Neutrophil (primary cell): Measurements from ENCODE around the gene AGA.

ENCODE experiments used
- H3K27ac ChIP-seq: fragments of 200-600 bp; sonication (generic); 2 replicates; pipeline ENCODE4 v1.5.1; 2016; ENCODE audit warnings: mild to moderate bottlenecking, moderate library complexity
- H3K27me3 ChIP-seq: fragments of 200-600 bp; sonication (generic); 2 replicates; pipeline ENCODE4 v1.6.0; 2016; ENCODE audit warnings: mild to moderate bottlenecking
- H3K36me3 ChIP-seq: fragments of 200-600 bp; sonication (generic); 2 replicates; pipeline ENCODE4 v1.5.1; 2017
- H3K4me1 ChIP-seq, 2 experiments: fragments of 200-600 bp in 1 of 2; sonication (generic) in 1 of 2; 1 replicate in 1 of 2; 2 replicates in 1 of 2; pipeline versions ENCODE4 v1.5.1 to v1.6.1; 2013 to 2016; ENCODE audit warnings: low read depth in 1 of 2, low read length in 1 of 2, mild to moderate bottlenecking in 1 of 2, moderate library complexity in 1 of 2; ENCODE audit not compliant: control insufficient read depth in 1 of 2, insufficient read depth in 1 of 2
- H3K4me3 ChIP-seq, 2 experiments: fragments of 200-600 bp in 1 of 2; sonication (generic) in 1 of 2; 1 replicate in 1 of 2; 2 replicates in 1 of 2; pipeline ENCODE4 v1.5.1; 2013 to 2016; ENCODE audit warnings: low read depth in 1 of 2, low read length in 1 of 2, mild to moderate bottlenecking in 1 of 2, moderate library complexity in 1 of 2
- H3K9me3 ChIP-seq: fragments of 200-600 bp; sonication (generic); 2 replicates; pipeline ENCODE4 v1.5.1; 2016
- TF ChIP-seq, protein P1 (sequence below): fragments of 200-600 bp; sonication (generic); IDR thresholded peaks from 2 replicates; pipeline ENCODE4 v1.5.1; 2016; ENCODE audit warnings: antibody characterized with exemption

The AGA gene

GRCh38 chr4:177447417-177448004 lies 5.3 kb upstream of the AGA start:
- Histone ChIP-seq H3K27ac (no peak overlapping the region), H3K36me3 (no peaks in the 10 kb centered on the region)
- TF ChIP-seq, protein P1, sequence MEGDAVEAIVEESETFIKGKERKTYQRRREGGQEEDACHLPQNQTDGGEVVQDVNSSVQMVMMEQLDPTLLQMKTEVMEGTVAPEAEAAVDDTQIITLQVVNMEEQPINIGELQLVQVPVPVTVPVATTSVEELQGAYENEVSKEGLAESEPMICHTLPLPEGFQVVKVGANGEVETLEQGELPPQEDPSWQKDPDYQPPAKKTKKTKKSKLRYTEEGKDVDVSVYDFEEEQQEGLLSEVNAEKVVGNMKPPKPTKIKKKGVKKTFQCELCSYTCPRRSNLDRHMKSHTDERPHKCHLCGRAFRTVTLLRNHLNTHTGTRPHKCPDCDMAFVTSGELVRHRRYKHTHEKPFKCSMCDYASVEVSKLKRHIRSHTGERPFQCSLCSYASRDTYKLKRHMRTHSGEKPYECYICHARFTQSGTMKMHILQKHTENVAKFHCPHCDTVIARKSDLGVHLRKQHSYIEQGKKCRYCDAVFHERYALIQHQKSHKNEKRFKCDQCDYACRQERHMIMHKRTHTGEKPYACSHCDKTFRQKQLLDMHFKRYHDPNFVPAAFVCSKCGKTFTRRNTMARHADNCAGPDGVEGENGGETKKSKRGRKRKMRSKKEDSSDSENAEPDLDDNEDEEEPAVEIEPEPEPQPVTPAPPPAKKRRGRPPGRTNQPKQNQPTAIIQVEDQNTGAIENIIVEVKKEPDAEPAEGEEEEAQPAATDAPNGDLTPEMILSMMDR = no peak

DNA sequence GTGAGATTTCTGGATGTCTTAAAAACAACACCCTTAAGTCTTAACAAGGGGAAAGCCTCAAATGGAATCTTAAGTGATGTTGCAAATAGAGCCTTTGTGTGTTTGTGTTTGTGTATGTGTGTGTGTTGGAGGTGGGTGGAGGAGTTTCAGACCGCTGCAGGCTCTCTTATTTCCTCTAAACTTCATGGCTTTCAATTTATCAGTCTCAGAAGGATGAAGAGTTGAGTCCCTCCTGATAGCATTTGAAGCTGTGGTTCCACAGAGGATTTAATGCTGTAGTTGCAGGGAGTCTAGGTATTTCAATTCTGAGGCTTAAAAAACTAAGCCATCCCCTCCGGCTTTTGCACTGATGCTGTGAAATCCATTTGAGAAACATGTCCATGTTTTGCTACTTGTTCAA lies 4.3 kb upstream of the AGA start:
- Histone ChIP-seq H3K27ac (no peak overlapping the region), H3K9me3 (no peaks in the 10 kb centered on the region), H3K27me3 (no peaks in the 10 kb centered on the region), H3K4me3 (no peak overlapping the region), H3K36me3 (no peaks in the 10 kb centered on the region), H3K4me1 (peaks cover 21 to 27% of the 10 kb centered on the region in 2 experiments)
- TF ChIP-seq, protein P1 = no peak

More at GRCh38 chr4:177447417-177448004, 5.3 kb upstream of the AGA start:
- no peaks in the 10 kb centered on the region for H3K9me3 ChIP-seq
- H3K4me1 ChIP-seq = peaks cover 17 to 24% of the 10 kb centered on the region in 2 experiments
- no peak overlapping the region for H3K4me3 ChIP-seq
- H3K27me3 ChIP-seq = no peaks in the 10 kb centered on the region

- TF ChIP-seq, protein P1 = no peak
- H3K4me3 ChIP-seq = no peak overlapping the region
These were observed 2.9 kb upstream of the AGA start for GRCh38 chr4:177444911-177445736.

GRCh38 chr4:177441061-177441802 lies 1.0 kb downstream of the AGA start:
- Histone ChIP-seq H3K27me3 (no peaks in the 10 kb centered on the region), H3K36me3 (peaks cover 21% of the 10 kb centered on the region), H3K4me3 (peak overlapping the region; percentile 77 to 79), H3K27ac (peak overlapping the region; percentile 90), H3K4me1 (peaks cover 26% of the 10 kb centered on the region in 2 experiments), H3K9me3 (no peaks in the 10 kb centered on the region)
- TF ChIP-seq, protein P1 = peak; percentile 52

More at GRCh38 chr4:177444911-177445736, 2.9 kb upstream of the AGA start:
- Histone ChIP-seq H3K9me3 (no peaks in the 10 kb centered on the region), H3K27ac (no peak overlapping the region), H3K36me3 (no peaks in the 10 kb centered on the region), H3K27me3 (no peaks in the 10 kb centered on the region), H3K4me1 (peaks cover 28 to 29% of the 10 kb centered on the region in 2 experiments)

DNA sequence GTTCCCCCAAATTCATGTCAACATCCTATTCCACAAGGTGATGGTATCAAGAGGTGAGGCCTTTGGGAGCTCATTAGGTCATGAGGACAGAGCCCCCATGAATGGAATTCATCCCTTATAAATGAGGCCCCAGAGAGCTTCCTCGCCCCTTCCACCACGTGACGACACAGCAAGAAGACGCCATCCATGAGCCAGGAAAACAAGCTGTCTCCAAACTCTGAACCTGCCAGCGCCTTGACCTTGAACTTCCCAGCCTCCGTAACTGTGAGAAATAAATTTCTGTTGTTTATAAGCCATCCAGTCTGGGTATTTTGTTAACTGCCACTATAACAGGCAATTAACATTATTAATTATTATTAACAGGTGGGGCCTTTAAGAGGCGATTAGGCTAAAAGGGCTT lies 5.8 kb downstream of the AGA start:
- peaks cover 62% of the 10 kb centered on the region for H3K36me3 ChIP-seq

More for the DNA sequence above, 5.8 kb downstream of the AGA start:
- Histone ChIP-seq H3K27me3 (no peaks in the 10 kb centered on the region), H3K9me3 (no peaks in the 10 kb centered on the region), H3K4me3 (no peak overlapping the region), H3K27ac (no peak overlapping the region), H3K4me1 (peaks cover 13% of the 10 kb centered on the region in 2 experiments)
- TF ChIP-seq, protein P1 = no peak
